NCI-H2171 (cell line): ENCODE data around the gene SMIM35.

ENCODE experiments used
- DNase-seq: peaks from one replicate; lab custom pipeline; 2025; lab: John Stamatoyannopoulos, UW

Gene SMIM35

DNA sequence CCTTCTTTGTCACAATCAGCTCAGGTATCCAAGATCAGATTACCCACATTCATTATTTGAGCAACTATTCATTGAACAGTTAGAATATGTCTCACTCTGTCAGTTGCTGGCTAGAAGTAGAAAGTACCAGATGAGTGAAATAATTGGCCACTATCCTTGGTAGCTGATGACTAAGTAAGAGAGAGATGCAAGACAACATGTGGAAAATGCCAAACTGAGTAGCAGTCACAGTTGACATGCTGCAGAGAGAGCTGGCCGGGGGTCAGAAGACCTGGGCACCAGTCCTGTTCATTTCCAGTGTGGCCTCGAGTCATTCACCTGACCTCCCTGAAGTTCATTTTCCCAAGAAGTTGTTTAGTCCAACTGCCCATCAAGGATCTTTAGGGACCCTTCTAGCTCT lies 22.5 kb upstream of the SMIM35 start:
- no peak for DNase-seq

DNA sequence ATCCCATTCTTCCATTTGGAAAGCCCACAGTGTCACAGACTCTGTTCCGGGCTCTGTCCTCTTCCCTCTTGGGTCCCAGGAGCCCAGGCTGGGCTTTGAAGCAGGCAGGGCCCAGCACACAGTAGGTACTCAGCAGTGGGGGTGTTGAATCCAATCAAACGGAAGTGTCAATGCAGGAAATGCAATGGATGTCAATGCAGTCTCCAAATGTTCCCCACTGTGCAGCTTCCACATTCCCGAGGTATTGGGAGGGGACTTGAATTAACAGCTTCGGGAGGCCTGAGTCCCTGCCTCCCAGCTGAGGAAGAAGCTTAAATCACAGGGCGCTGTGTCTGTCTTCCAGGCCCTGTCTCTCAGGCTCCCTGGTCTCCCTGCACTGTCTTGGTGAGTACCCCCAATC lies 21.8 kb upstream of the SMIM35 start:
- DNase-seq: no peak

DNA sequence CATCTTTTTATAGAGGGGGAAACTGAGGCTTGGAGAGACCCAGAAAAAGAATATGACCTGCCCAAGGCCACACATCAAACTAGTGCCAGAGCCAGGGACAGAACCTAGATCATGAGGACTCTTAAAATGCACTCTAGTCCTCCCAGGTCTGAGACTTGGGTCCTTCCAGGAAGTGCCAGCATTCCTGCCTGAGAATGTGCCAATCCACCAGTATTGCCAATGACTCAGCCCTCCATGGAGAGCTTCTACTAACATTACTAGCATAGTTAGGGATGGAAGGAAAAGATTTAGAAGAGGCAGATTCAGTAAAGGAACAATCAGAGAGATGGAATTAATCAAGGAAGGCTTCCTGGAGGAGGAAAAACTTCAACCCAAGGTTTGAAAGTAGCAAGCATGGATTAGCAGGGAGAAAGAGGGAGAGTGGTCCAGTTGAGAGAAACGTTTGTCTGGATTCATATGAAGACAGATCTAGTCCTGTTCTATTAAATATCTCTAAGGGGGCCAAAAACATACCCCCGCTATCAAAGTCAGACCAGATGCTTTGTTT lies 20.1 kb upstream of the SMIM35 start:
- no peak for DNase-seq

- DNase-seq: no peak
Observed at GRCh38 chr11:118105657-118106305, 19.0 kb upstream of the SMIM35 start.

DNA sequence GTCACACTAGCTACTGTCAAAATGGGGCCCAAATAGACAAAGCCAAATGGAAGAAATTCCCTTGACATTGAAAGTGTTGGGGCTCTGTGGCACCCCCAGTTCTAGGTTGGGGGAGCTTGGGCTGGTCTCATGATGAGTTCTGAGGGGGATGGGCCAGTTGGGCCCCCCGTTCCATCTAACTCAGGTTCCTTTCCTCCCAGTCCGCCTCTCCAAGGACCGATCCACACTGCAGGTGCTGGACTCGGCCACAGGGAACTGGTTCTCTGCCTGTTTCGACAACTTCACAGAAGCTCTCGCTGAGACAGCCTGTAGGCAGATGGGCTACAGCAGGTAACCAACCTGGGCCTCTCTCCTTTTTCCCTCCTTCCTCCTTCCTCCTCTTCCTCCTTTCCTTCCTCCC lies 17.7 kb upstream of the SMIM35 start:
- DNase-seq: no peak

GRCh38 chr11:118102721-118103261 lies 16.0 kb upstream of the SMIM35 start:
- no peak for DNase-seq

DNA sequence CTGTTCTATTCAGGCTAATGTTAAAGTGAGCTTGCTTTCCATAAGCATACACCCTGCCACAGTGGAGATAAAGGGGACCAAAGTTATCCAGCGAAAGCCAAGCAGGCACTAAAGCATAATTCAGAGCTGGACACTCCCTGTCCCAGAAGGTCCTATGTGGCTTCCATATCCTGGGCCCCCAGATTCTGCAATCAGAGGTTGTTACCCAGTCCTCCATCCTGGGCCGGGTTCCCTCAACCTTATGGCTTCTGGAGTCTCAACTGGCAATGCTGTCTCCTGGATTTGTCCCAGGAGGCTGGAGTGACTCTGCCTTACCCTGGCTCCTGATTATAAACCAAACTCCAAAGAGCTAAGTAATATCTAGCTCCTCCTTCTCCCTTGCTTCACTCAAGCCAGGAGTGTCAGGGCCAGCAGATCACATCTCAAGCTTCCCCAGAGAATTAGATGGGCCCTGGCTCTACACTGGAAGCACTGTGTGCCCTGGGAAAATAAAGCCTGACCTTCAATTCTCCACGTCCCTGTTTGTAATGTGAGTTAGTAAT lies 14.0 kb upstream of the SMIM35 start:
- DNase-seq: no peak

GRCh38 chr11:118099838-118100556 lies 13.2 kb upstream of the SMIM35 start:
- DNase-seq: no peak

GRCh38 chr11:118098996-118099837 lies 12.5 kb upstream of the SMIM35 start:
- DNase-seq: peak; percentile 80

GRCh38 chr11:118095967-118096367 lies 9.2 kb upstream of the SMIM35 start:
- DNase-seq: no peak

GRCh38 chr11:118095493-118095892 lies 8.7 kb upstream of the SMIM35 start:
- DNase-seq: no peak

GRCh38 chr11:118092907-118093571 lies 6.3 kb upstream of the SMIM35 start:
- DNase-seq: no peak

DNA sequence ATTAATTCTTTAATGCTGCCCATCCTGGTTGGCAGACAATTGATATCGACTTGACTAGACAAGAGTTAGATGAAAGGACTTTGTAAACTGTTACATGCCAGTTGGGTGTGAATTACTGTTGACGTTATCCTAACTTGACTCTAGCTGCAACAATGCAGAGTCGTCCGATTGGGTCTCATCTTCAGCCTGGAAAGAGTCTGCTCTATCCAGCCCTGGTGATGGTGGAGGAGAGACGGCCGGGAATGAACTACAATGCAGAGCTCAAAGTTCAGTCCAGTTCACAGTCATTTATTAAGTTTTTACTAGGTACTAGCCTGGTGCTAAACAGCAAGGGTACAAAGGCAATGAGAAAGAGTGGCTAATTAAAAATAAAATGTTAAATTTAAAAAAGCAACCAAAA lies 4.9 kb upstream of the SMIM35 start:
- no peak for DNase-seq

DNA sequence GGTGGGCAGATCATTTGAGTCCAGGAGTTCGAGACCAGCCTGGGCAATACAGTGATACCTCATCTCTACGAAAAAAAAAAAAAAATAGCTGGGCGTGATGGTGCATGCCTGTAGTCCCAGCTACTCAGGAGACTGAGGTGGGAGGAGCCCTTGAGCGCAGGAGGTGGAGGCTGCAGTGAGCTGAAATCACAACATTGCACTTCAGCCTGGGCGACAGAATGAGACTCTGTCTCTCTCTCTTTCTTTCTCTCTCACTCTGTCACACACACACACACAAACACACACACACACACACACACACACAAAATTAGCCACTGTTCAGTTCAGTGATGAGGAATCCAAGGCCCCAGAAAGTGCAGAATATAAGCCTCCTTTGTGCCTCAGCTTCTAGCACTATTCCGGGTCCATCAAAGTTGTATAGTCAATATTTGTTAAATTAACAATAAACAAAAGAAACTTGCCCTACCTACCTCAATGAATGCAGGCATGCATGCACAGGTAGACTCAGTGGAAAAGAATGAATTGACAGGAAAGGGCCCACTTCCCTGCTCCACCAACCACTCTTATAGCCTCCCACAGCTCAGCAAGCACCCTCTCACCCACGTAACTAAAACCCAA lies 3.9 kb upstream of the SMIM35 start:
- no peak for DNase-seq

DNA sequence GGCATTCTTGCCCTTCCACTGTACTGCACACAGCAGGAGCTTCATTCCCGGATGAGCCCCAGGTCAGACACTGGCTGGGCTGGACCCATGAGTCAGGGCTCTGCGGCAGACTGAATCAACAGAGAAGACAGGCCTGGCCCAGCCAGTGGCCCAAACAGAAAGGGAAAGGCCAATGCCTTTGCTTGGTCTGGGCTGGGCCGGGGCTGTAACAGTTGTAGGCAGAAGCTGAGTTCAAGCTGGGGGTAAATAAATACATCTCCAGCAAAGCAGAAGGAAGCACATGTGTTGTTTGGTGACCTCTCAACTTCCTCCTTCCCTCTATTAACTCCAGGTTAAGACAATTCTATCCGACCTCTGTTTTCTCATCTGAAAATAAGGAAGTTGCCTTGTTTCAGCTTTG lies 1.8 kb upstream of the SMIM35 start:
- no peak for DNase-seq

DNA sequence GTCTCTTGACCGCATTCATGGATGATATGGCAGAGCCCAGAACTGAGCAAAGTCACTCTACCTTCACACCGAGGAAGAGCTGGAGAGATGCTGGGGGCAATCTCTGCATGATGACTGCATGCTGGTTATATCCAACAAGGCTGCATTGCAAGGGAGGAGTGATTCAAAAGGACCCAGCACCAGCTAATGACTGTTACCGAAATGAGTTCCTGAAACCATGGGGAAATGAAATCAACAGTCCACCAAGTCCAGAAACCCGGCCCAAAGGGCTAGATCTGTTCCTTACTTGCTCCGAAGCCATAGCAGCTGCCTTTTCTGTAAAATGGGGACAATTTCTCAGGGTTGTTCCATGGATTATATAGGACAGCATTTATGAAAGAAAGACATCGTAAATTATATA lies 1.2 kb upstream of the SMIM35 start:
- DNase-seq: no peak

DNA sequence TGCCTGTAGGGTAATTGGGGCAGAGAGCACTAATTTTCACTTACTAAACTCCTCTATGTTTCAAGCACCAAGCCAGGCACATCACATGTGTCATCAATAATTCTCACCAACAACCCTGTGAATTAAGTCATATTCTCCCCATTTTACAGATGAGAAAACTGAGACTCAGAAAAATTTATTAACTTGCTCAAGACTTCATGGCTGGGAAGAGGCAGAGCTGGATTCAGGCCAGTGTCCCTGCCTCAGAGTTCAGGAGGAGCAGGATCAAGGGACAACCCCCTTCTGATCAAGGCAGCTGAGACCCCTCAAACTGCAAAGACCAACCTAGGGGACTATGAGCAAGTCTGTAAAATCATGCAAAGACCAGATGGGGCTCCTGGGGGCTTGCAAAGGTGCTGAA lies 2.1 kb downstream of the SMIM35 start:
- no peak for DNase-seq

DNA sequence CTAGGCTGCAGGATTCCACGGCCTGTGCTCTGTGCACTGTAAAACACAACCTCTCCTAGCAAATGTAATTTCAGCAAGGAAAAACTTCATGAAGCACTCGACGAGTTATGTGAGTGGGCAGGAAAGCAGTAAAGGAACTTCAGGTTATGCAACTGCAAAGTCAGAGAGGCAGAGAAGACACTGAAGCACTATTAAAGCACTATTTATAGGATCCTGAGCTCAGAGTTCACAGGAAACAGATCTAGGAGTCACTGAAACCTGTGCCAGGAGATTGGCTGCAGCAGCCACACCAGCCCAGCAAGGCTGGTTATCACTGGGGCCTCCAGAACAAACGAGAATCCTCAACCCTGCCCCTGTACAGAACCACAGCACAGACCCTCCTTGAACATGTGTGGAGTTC lies 2.5 kb downstream of the SMIM35 start:
- DNase-seq: no peak

DNA sequence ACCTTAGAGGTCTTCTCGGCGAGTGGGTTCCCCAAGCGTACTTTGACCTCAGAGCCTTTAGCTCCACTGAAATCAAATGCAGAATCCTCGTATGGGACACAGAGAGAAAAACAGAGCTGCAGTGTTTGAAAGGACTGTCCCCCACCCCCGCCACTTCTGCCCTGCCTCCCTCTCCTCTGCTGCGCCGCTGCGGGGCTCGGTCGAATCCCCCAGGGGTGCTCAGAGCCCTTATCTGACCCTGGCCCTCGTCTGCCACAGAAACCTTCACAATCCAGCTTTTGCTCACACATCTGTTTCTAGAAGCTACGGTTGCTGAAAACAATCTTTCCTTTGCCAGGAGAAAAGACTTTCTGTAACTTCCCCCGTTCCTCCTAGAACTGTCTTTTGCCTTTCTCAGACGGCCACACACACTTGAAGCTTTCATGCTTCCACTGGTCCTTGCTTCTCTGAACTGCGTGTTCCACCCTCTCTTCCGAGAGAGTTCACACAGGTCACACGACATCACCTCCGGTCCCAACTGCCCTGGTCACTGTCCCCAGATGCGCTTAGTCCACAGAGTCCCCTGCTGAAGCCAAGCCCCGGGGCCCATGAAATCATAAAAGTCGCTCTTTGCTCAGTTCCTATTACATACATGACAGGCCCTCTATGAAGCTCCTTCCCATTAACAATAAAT lies 3.7 kb downstream of the SMIM35 start:
- DNase-seq: no peak

DNA sequence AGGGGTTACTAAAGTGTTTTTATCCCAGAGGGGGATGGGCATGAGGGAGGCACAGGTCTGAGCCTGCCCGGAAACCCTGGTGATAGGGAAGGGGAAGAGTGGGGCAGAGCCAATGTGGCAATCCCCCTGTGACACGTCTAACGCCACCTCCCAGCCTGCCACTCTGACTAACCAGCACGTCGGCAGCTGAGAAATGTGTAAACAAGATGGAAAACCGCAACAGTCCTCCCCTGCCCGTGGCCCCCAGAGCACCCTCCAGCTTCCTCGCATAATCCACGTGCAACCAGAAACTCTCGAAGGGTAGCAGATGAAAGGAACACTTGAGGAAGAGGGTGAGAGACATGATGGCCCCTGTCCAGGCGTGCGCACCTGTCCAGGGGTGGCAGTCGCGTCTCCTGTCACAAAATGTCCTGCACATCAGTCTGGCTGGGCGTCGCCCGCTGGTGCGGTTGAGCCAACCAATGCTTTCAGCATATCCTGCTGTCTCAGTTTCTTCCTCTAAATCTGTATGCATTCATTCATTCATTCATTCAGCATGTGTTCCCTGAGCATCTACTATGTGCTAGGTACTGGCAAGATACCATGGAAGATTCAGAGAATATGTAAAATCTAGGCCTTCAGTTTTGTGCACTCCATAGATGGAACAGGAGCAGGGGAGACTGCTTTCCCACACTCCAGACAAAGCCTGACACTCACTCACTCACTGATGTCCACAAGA lies 5.4 kb downstream of the SMIM35 start:
- DNase-seq: no peak
